DOHH2 (cell line): ENCODE measurements around the gene AK8.

ENCODE experiments used
- CTCF ChIP-seq: fragments of 200-600 bp; sonication (generic); IDR thresholded peaks from one replicate; pipeline ENCODE4 v1.5.1; 2014; ENCODE audit warnings: antibody characterized with exemption, mild to moderate bottlenecking, low read depth, low read length; ENCODE audit not compliant: poor library complexity, severe bottlenecking
- EZH2phosphoT487 ChIP-seq: fragments of 200-600 bp; sonication (generic); IDR thresholded peaks from 2 replicates; pipeline ENCODE4 v1.6.1; 2017; ENCODE audit warnings: borderline replicate concordance, mild to moderate bottlenecking, antibody characterized with exemption, low read length, moderate library complexity, mixed read lengths

- TF ChIP-seq CTCF (no peak), EZH2phosphoT487 (no peak)
Observed at GRCh38 chr9:132744881-132745755, 133.0 kb downstream of the AK8 start.
